Epithelial cell of esophagus (primary cell): Measurements from ENCODE around the gene REN.

Source experiments
- DNase-seq: peaks from one replicate; pipeline ENCODE4 v3.0.0; 2010; ENCODE audit warnings: low read depth
- H3K4me3 ChIP-seq: 2 replicates; pipeline ENCODE4 v1.5.1; 2011; ENCODE audit warnings: mild to moderate bottlenecking, low read length, control low read depth
- TF ChIP-seq, protein P1 (sequence below): IDR thresholded peaks from 2 replicates; pipeline ENCODE4 v1.5.1; 2011; ENCODE audit warnings: low read depth, mild to moderate bottlenecking, low read length, control low read depth, inconsistent platforms; ENCODE audit not compliant: insufficient read depth; ENCODE audit errors: missing control alignments

Gene REN

GRCh38 chr1:204204944-204205343 lies 38.8 kb upstream of the REN start:
- no peak overlapping the region for H3K4me3 ChIP-seq
- TF ChIP-seq, protein P1, sequence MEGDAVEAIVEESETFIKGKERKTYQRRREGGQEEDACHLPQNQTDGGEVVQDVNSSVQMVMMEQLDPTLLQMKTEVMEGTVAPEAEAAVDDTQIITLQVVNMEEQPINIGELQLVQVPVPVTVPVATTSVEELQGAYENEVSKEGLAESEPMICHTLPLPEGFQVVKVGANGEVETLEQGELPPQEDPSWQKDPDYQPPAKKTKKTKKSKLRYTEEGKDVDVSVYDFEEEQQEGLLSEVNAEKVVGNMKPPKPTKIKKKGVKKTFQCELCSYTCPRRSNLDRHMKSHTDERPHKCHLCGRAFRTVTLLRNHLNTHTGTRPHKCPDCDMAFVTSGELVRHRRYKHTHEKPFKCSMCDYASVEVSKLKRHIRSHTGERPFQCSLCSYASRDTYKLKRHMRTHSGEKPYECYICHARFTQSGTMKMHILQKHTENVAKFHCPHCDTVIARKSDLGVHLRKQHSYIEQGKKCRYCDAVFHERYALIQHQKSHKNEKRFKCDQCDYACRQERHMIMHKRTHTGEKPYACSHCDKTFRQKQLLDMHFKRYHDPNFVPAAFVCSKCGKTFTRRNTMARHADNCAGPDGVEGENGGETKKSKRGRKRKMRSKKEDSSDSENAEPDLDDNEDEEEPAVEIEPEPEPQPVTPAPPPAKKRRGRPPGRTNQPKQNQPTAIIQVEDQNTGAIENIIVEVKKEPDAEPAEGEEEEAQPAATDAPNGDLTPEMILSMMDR, result no peak
- no peak for DNase-seq

DNA sequence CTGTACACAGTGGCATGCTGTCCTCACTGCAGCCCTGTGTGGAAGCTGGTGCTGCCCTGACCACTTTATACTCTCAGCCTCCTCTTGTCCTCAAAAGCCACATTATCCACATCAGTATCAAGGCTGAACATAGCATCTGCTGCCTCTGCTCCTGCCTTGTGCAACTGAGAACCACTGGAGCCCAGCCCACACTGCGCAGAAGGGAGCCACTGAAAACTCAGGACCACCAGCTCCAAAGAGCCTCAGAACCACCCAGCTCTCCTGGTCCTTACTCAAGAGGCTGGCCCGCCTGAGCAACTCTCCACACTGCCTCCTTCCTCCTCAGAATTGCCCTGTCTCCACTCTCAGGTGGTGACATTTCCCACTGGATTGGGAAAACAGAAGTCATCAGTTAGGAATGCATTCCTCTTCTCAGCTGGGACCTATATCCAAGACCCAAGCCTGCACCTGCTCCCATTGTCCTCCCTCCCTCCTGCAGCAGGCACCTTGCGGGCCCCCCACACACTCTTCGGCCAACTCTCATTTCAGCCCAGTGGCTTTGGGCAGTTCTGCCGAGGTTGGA lies 37.1 kb upstream of the REN start:
- TF ChIP-seq, protein P1, result no peak
- DNase-seq, result no peak
- no peak overlapping the region for H3K4me3 ChIP-seq

DNA sequence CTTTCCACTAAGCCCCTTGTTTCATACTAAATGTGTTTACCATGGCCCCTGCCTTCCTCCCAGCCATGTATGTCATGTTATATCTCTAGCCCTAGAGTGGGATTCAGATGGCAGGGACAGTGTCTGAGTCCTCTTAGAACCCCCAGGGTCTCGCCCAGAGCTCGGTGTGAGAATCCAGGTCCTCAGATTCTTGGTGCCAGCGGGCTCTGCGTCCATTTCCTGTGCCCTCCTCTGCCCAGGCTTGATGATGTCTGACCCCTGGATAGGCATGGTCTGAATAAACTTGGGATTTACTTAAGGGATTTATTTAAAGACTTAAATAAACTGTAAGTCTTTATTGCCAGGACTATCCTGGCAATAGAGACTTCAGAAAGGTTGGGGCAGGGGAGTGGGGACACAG lies 36.3 kb upstream of the REN start:
- DNase-seq, result no peak
- TF ChIP-seq, protein P1, result no peak

DNA sequence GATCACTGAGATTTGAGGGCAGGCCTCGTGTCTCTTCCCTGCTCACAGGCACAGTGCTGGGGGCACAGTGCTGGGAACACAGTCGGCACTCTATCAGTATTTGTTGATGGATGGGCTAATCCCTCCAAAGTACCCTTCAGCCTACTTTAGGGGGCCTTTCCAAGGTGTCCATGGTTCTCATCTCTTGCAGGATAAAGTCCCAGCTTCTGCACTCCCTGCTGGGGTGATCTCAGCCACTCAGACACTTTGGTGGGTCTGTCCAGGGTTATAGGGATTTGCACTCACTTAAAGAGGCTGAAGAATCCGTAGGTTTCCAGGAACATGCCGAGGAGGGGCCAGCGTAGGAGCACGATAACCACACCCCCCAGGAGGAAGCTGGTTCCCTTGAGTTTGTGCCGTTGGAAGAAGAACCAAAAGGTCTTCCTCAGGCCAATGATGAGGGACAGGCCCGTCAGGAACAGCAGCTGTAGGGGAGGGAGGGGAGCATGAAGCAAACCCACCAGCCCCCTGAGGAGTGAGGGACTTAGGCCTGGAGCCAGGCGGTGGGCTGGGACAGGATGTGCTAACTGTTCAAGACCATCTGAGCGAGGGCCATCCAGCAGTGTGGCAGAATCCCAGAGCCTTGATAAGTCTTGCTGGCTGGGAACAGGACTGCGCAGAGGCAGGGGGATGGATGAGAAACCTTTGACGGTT lies 35.4 kb upstream of the REN start:
- no peak for DNase-seq
- H3K4me3 ChIP-seq, result no peak overlapping the region
- TF ChIP-seq, protein P1, result no peak

More for the DNA sequence above, 36.3 kb upstream of the REN start:
- no peak overlapping the region for H3K4me3 ChIP-seq

- no peak for DNase-seq
- TF ChIP-seq, protein P1, result no peak
- H3K4me3 ChIP-seq, result no peak overlapping the region
These were observed 33.4 kb upstream of the REN start for GRCh38 chr1:204199579-204199978.

DNA sequence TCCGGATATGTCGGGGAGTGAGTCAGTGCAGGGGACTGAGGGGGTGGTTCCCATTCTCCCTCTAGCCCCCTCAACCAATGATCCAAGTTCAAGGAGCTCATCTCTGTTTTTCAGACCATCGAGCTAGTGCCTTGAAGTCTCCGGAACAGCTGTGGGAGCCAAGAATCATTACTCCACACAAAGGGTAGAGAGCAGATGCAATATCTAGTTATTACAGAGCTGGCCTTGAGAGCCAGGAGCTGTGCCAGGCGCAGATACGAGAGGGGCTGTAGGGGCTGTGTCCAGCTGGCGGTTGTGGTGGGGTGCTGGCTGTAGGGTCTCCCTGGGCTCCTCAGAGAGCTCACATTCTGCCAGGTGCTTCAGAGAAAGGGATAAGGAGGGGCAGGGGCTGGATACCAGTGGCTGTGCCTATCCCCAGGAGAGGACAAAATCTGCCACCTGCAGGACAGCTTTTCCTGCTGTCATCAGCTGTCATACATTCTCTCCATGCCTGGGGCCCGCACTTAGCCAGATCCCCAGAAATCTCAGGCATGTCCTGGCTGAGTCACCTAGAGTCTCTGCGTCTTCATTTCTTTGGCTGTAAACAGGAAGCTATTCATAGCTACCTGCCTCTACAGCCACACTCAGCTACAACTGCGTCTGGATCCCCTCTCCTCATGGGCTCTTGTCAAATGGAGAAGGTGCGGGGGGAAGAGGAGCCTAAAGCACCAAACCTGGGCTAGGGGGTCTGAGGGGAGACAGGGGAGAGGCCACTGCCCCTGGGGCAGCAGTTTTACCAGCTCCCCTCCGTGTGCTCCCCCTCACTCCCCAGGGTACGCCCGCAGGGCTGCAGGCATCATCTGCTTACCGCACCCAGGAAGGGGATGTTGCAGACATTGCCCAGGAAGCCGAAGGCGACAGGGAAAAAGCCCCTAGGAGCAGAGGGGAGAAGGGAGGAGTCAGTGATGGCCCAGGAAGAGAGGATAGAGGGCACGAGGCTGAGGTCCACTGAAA lies 32.5 kb upstream of the REN start:
- DNase-seq, result peak; percentile 93
- TF ChIP-seq, protein P1, result peak; percentile 41
- H3K4me3 ChIP-seq, result no peak overlapping the region
